IPS-11a (cell line): ENCODE measurements around the gene POMGNT1.

Experiments
- H3K4me3 ChIP-seq: one replicate; pipeline ENCODE4 v1.5.1; 2013; ENCODE audit warnings: low read depth, low read length, control low read depth

POMGNT1 gene

GRCh38 chr1:46183926-46184557, 14.2 kb downstream of the POMGNT1 start:
- no peak overlapping the region for H3K4me3 ChIP-seq

GRCh38 chr1:46183079-46183847, 15.0 kb downstream of the POMGNT1 start:
- no peak overlapping the region for H3K4me3 ChIP-seq

- no peak overlapping the region for H3K4me3 ChIP-seq
Measured at GRCh38 chr1:46181343-46182260, 16.6 kb downstream of the POMGNT1 start.

GRCh38 chr1:46180082-46180616, 18.1 kb downstream of the POMGNT1 start:
- no peak overlapping the region for H3K4me3 ChIP-seq

GRCh38 chr1:46179138-46180081, 18.8 kb downstream of the POMGNT1 start:
- no peak overlapping the region for H3K4me3 ChIP-seq

- H3K4me3 ChIP-seq: no peak within 1 kb of the TSS
Measured at GRCh38 chr1:46176211-46176865, 21.9 kb downstream of the POMGNT1 start, which contains the start of gene P3R3URF. Gene P3R3URF (minus strand): TSS chr1:46176488. CDS start chr1:46176471, 17 bp downstream.

GRCh38 chr1:46175243-46175642, 23.0 kb downstream of the POMGNT1 start:
- no peak overlapping the region for H3K4me3 ChIP-seq

GRCh38 chr1:46174448-46175231, 23.6 kb downstream of the POMGNT1 start, which contains the start of gene TSPAN1:
Gene TSPAN1 (plus strand): TSS chr1:46175087. CDS start chr1:46181108, 6,021 bp downstream.
- H3K4me3 ChIP-seq: no peak within 1 kb of the TSS

- H3K4me3 ChIP-seq: no peak overlapping the region
Measured at GRCh38 chr1:46173361-46173856, 24.8 kb downstream of the POMGNT1 start.

- H3K4me3 ChIP-seq: no peak overlapping the region
Measured at GRCh38 chr1:46172321-46172720, 25.9 kb downstream of the POMGNT1 start.

- no peak overlapping the region for H3K4me3 ChIP-seq
Measured at GRCh38 chr1:46171871-46172270, 26.4 kb downstream of the POMGNT1 start.

- no peak overlapping the region for H3K4me3 ChIP-seq
Measured at GRCh38 chr1:46171351-46171750, 26.9 kb downstream of the POMGNT1 start.

- no peak overlapping the region for H3K4me3 ChIP-seq
Measured at GRCh38 chr1:46169811-46170454, 28.3 kb downstream of the POMGNT1 start.

GRCh38 chr1:46168477-46168876, 29.8 kb downstream of the POMGNT1 start:
- H3K4me3 ChIP-seq: no peak overlapping the region

- H3K4me3 ChIP-seq: no peak overlapping the region
Measured at GRCh38 chr1:46166521-46167462, 31.4 kb downstream of the POMGNT1 start.

GRCh38 chr1:46160212-46160611, 38.0 kb downstream of the POMGNT1 start:
- H3K4me3 ChIP-seq: no peak overlapping the region

- H3K4me3 ChIP-seq: no peak overlapping the region
Measured at GRCh38 chr1:46159516-46159915, 38.7 kb downstream of the POMGNT1 start.
